ENCODE results near the gene SEMA3E. TPM values are rescaled to one million over a fixed set of nuclear protein-coding genes. Genes with fewer than 3 reads are reported as not detected.
"Not testable (repeated sequence)": the region's sequence is repeated elsewhere in the genome, so short reads cannot be mapped to it uniquely, and the experiment has no call there.

SEMA3E gene
- total RNA-seq, 1 donor from 2014 or later, result 24.0 TPM

DNA sequence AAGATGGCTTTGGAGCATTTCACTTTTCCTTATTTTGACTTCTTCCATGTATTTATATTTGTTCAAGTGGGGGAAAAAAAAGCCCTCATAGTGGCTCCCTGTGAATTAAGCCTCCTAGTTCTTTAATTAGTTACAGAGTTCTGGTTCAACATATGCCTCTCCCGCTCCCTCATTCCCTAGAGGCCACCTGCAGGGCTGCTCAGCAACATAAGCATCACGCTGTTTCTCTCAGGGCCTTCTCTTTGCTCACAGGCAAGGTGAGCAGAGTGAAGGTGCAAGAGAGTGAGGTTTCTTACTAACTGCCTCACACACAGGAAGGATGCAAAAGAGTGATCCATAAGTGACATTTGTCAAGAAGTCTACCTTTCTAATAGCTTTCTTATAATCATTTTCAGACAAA lies 196.7 kb downstream of the SEMA3E start:
- DNase-seq (ENCODE audit: low spot score), result no peak

DNA sequence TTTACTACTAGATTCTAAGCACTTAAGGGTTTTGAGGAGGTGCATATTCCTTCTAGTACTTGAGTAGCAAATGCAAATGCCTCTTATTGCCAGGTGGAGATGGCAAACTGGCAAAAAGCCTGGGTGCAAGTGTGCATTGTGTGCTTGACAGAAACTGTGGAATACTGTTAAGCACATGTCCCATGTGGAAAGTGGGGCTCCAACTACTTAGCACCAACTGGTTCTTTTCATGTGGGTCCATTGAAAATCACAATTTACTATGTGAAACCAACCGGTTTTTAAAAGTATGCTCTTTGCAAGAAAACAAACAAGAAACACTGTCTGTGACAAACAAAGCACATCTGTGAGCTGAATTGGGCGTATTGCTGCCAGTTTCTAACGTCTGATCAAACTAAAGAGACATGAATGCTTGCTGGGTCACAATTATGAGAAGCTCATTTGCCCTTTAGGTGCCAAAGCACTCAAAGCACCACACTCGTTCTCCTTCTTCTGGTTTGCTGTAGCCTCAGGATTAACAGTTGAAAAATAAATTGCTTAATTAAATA lies 197.4 kb downstream of the SEMA3E start:
- no peak for DNase-seq (ENCODE audit: low spot score)

DNA sequence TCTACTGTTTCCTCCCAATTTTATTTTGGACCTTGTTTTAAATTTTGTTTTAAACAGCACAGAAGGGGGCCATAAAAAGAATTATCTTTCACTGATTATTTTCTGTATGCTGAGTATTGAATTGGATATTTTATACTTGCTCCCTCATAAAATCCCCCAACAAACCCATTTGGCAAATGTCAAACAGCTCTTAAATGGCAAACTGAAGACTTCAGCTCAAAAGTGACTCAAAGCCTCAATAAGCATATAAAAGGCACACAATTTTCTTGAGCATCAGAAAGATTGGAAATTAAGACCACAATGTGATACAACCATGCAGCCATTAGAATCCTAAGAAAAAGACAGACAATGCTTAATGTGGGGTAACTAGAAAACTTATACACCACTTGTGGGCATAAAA lies 199.2 kb downstream of the SEMA3E start:
- no peak for DNase-seq (ENCODE audit: low spot score)

DNA sequence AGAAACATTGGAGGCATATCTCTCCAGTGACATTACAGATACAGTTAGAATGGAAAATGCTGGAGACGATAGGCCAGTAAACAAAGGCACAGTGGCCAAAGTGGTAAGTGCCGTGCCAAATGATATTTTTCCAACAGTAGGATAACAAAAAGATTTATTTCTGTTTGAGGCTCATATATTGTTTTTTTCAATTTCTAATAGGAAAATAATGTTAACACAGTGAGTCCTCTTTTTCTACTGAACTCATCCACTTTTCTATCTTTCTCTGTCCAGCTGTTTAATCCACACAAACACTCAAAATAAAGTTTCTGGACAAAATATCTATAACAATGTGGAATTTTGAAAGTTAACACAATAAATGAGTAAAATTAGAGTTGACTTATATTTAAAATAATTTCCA lies 201.3 kb downstream of the SEMA3E start:
- DNase-seq (ENCODE audit: low spot score), result no peak

DNA sequence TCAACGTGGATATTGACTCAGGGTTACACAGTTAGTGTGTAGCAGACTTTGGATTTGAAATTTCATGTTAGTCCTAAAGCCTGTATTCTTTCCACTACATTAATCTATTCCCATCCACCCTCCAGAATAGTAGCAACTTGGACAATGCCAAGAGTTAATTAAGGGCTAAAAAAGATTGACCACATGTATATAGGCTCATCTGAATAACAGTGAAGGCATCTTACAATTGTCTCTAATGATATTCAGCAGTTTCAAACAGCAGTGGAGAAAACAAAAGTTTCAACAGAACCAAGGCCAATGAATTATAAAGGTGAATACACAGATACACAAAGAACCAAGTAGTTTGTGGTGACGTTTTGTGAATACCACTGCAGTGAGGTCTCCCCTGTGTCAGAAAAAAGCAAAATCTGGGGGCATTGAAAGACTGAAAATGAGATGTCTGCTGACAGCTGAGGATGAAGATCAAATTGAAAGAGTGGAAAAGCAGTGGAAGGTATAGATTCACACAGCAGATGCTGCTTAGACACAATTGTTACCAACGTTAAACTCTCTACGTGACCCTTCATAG lies 202.8 kb downstream of the SEMA3E start:
- no peak for DNase-seq (ENCODE audit: low spot score)

DNA sequence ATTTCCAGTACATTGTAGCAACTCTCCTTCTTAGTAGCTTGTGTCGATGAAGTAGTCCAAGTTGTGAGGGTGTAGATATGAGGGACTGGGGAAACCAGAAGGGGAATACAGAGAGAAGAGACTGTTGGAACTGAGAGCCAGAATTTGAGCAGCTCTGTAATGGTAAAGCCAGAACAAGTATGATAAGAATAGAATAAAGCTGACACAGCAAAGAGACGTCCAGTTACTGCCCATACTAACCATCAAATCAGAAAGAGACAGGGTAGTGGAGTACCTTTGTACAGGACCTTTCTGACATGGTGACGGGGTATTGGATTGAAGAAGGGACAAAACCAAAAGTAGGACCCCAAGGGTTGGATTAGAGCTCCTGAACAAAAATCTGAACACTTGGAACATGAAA lies 206.0 kb downstream of the SEMA3E start:
- DNase-seq (ENCODE audit: low spot score), result no peak

DNA sequence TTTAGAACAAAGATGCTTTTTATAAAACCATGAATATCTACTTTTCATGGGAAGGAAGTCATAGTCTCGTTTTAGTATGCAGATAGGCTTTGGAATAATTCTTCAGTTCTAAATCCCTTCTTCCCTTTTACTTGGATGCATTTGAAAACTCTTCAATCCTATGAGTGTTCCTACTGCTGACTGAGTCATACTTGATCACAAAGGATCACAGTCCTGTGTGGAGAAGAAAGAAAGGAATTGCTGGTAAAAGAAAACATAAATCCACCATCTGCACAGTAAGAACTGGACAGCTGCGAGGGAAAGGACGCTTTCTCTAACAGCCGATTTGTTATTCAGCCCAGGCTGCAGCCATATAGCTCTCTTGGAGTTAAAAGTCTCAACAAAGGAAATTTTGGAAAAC lies 209.9 kb downstream of the SEMA3E start:
- DNase-seq (ENCODE audit: low spot score), result no peak

DNA sequence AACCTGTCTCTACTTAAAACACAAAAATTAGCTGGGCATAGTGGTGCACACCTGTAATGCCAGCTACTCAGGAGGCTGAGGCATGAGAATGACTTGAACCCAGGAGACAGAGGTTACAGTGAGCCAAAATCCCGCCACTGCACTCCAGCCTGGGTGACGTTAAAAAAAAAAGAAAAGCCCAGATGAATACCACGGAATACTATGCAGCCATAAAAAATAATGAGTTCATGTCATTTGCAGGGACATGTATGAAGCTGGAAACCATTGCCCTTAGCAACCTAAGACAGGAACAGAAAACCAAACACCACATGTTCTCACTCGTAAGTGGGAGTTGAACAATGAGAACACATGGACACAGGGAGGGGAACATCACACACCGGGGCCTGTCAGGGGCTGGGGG lies 218.7 kb downstream of the SEMA3E start:
- not testable (repeated sequence) for DNase-seq (ENCODE audit: low spot score)

DNA sequence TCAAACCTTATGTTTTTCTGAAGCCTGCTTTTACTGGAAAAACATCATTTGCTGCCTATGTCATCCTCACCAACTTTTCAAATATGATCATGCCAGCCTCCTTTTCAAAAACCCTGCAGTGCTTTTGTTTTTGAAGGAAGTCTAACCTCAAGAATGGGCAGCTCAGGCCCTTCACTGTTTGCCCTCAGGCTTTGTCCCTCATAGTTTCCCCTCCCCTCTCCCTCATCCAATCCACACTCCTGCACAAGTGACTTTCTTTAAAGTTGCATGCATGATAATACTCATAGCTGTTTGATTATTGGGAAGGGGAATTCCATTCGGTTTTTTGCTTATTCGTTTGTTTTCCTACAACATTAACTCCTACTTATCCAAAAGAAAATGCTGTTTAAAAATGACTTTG lies 219.4 kb downstream of the SEMA3E start:
- DNase-seq (ENCODE audit: low spot score), result no peak

DNA sequence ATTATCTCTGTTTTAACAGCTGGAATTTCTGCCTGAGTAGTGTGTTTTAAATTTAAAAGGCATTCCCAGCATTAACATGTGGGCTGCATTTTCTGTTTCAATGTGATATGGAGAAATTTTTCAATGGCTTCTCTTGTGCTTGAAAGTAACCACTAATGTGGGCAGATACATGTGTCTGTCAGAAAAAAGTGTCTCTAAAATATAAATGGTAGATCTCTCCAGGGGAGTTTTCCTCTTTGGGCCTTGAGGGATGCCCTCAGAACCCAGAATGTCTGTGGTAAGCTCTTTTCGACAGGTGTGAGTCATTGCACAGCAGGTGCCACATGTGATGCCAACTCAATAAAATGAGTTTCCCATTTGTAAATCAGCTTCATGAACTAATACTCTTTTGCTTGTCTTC lies 221.1 kb downstream of the SEMA3E start:
- no peak for DNase-seq (ENCODE audit: low spot score)

DNA sequence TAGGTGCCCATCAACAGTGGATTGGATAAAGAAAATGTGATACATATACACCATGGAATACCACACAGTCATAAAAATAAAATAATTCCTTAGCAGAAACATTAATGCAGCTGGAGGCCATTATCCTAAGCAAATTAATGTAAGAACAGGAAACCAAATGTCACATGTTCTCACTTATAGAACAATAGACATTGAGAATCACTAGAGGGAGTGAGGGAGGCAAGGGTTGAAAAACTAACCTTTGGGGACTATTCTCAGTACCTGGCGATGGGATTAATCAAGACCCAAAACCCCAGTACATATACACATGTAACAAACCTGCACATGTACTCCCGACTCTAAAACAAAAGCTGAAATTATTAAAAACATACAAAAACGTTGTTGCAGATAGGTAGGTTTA lies 222.6 kb downstream of the SEMA3E start:
- no peak for DNase-seq (ENCODE audit: low spot score)

DNA sequence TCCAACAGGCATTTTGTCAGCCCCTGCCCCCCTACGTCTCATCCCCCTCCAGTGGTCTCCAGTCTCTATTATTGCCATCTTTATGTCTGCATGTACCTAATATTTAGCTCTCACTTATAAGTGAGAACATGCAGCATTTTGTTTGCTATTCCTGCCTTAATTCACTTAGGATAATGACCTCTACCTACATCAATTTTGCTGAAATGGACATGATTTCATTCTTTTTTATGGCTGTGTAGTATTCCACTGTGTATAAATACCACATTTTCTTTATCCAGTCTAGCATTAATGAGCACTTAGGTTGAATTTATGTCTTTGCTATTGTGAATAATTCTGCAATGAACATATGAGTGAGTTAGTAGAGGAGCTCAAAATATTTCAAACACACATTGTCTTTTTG lies 229.9 kb downstream of the SEMA3E start:
- no peak for DNase-seq (ENCODE audit: low spot score)

DNA sequence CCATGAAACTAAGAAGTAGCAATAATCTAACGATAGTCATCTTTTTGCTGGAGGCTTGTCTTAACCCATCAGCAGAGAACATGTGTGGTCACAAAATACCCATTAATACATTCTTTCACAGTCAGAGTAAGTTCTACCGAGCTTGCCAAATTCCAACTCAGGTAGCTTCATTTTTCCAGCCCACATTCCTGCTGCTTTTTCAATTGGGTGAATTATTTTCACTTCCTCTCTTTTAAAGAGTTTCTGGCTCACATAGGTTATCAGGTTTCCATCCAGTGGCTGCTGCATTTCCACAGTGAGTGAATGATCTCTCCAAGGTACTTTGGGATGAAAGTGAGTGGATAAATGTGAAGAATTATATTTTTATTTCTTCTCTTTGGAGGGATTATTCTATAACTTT lies 233.1 kb downstream of the SEMA3E start:
- no peak for DNase-seq (ENCODE audit: low spot score)

DNA sequence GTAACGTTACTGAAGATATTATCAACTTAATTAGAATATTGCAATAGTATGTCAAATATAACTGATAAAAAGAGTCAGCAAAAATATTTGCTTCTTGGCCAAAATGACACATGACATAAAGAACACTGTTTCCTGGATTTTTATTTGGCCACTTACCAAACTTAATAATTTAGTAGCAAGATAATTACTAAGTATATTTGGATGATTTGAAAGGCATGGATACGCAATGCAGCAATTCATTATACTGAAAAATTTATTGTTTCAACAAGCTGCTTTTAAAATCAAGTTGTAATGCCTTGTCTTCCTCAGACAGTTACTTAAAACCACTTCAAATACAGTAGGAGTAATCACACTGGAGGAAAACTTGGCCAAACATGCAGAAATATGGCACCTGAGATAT lies 234.0 kb downstream of the SEMA3E start:
- DNase-seq (ENCODE audit: low spot score), result no peak

DNA sequence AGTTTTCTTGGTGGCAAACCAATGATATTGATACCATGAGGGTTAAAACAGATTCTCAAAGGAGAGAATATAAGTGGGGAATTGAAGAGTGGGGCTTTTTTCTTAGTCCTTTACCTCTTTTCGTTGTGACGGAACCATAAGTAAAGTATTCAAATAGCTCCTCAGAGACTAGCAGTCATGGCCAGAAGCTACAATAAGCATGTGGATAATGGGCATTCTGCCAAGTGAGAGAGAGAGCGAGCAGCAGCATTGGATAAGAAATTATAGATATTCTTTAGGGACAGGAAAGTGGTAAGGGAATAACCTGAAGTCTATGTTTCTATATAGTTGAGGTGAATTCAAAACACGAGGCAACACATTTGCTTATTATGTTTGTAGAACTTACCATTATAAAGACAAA lies 235.1 kb downstream of the SEMA3E start:
- no peak for DNase-seq (ENCODE audit: low spot score)

DNA sequence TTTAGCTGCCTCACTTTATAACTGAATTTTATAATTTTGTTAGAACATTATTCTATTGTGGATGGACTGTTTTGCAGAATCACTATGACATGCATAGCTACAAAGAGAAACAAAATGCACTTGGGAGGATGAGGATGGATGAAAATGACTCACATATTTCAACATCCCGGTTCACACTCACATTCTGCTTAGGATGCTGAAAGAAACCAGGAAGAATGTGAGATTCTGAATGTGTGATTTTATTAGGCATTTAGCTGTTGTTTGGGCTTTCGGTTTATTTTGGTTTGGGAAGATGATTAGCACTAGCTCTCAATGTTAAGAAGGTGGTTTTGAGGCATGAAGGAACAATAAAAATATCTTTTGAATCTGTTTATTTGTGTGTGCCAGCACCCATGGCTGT lies 235.5 kb downstream of the SEMA3E start:
- DNase-seq (ENCODE audit: low spot score), result no peak

DNA sequence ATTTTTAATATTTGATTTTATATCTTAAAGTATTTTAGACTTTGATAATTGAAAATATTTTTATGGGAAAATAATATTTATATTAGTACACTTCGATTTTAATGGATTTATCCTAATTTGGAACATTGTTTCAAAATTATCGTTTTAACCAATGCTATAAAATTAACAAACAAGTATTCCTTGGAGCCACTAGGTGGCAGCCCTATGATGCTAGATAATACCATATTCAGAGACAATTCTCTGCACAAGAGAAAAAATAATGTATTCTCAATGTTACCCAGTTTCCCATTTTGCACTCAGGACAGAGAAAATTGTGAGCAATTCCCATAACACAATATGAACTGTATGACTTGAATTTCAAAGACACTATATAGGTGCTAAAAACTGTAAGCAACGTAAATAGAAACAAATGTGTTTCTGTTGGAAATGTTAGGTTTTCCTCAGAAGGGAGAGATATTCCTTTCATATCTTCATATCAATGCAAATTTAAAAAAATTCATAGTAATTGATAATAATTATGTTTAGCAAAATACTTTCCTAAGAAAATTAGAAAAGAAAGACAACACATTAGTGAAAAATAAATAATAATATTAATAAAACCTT lies 237.8 kb downstream of the SEMA3E start:
- no peak for DNase-seq (ENCODE audit: low spot score)

DNA sequence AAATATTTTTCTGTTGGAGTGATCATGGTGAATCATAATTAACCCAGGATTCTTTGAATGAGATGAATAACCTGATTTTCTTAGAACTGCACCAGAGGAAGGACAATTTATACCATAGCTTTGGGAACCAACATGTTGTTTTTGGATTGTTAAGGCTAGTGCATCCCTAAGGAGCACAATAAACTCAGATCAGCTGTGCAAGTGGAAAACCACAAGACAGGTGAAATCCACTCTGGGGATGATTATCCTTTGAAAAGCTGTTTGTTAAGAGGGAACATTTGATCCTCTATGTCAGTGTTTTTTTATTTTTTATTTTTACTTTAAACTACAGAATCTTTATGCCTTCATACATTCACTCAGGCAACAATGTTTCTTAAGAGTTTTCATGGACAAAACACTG lies 254.2 kb downstream of the SEMA3E start:
- no peak for DNase-seq (ENCODE audit: low spot score)

DNA sequence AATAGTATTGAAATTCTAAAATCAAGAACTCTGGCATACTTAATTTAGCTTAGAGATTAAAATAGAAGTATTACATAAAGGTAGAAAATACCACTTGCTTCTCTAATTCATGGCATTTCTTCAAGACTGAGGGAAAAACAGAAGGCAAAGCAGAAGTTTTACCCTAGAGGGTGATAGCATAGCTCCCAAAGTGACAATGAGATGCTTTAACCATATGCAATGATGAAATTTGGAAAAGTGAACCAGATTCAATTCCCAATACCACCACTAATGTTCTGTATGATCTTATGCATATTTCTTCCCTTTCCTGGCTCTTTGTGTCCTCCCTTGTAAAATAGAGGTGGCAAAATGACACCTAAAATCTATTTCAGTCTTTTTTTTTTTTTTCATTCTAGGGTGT lies 260.5 kb downstream of the SEMA3E start:
- no peak for DNase-seq (ENCODE audit: low spot score)

DNA sequence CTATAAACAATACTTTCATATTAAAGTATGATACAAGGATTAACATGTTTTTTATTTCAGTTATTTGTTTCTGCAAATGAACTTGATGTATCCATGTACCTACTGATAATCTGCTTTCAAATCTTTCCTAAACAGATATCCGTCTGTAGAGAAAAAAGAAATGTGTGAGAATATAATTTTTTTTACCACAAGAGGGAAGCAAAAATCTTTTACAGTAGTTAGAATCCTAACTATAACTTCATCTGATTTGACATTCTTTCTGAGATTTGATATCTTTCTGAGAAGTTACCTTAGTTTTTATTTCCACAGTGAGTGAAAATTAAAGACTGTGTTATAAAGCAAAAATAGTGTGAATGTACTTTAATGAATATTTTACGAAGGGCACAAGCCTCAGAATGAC lies 282.3 kb downstream of the SEMA3E start:
- DNase-seq (ENCODE audit: low spot score), result no peak

DNA sequence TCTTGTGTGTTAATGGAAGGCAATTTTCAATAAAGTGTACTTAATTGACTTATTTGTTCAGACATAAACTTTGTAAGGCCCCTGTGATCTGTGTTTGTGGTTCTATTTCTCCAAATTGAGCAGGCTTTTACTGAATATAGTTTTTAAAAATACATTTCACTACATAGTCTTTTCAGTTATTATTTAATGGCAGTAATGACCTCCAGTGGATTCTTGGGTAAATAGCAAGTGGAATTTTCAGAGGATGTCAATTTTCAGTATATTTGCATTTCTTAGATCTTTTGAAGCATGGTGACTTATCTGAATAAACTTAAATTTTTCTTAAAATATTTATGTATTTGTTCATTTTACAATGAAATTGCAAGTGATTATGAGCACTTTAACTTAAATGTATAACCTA lies 283.2 kb downstream of the SEMA3E start:
- no peak for DNase-seq (ENCODE audit: low spot score)

DNA sequence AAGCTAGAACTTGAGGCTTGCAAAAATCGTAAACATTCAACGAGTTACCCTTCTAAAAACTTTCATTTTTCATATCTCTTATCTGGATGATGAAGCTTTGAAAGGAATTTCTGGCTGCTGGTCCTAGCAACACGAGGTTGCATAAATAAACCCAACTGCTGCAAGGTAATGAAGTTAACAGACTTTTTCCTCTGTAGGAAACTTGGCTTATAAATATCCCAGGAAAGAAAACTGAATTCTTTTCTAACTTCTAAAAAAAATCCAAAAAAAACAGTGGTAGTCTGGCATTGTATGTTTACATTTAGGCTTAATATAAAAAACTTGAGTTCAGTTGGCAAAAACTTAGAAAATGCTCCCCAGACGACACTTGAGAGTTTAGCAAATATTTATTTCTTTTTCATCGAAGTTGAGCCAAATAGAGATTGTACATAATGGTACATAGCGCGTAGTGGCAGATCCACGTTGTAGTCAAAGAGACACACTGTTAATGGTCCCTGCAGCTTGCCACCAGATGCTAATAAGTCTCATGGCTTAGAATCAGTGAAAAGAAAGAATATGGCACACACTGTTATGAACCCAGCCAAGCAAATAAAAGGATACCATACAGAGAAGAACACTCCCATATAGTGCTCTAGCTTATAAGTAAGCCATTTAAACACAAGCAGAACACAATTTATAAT lies 285.9 kb downstream of the SEMA3E start:
- DNase-seq (ENCODE audit: low spot score), result no peak

DNA sequence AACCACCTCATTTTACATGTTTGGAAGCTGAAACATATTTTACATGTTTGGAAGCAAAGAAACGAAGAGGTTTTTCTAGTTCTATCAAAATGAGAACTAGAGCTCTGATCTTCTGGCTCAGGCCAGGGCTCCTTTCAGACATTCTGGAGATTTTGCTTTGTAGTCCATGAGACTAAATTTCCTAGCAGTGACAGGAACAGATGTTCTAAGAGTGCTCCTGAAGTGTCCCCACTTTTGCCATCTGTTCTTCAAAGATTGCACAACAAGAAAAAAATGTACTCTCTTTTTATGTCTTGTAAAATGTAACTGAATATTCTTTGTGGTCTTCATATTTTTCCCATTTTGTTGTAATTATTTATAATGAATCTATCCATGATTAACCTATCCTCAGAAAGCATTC lies 289.8 kb downstream of the SEMA3E start:
- no peak for DNase-seq (ENCODE audit: low spot score)

Data from ureter (tissue), 1 donor.